HG03378 (cell line): ENCODE measurements around the gene HIBADH.

Experiments used
- ATAC-seq: cut with Tn5 transposase; IDR thresholded peaks from one replicate; pipeline ENCODE4 v1.9.1; 2021; ENCODE audit warnings: mild to moderate bottlenecking, moderate library complexity; ENCODE audit not compliant: unreplicated experiment

HIBADH gene

GRCh38 chr7:27662490-27663205, at the start of gene HIBADH:
TSS of gene HIBADH (minus strand) at chr7:27662883. CDS start at chr7:27662788, 95 bp downstream.
- ATAC-seq = peak; percentile 99

- no peak for ATAC-seq
Observed at GRCh38 chr7:27712217-27712616, 49.5 kb upstream of the HIBADH start.

GRCh38 chr7:27709137-27710075, 46.7 kb upstream of the HIBADH start:
- no peak for ATAC-seq

- no peak for ATAC-seq
Observed at GRCh38 chr7:27708485-27708884, 45.8 kb upstream of the HIBADH start.

GRCh38 chr7:27705200-27705594, 42.5 kb upstream of the HIBADH start:
- no peak for ATAC-seq

GRCh38 chr7:27704422-27705199, 41.9 kb upstream of the HIBADH start:
- ATAC-seq = no peak

GRCh38 chr7:27703181-27703580, 40.5 kb upstream of the HIBADH start:
- ATAC-seq = no peak

GRCh38 chr7:27700501-27700900, 37.8 kb upstream of the HIBADH start:
- no peak for ATAC-seq

- ATAC-seq = no peak
Observed at GRCh38 chr7:27699751-27700150, 37.1 kb upstream of the HIBADH start.

GRCh38 chr7:27697861-27698430, 35.3 kb upstream of the HIBADH start:
- ATAC-seq = peak; percentile 87

GRCh38 chr7:27695096-27695495, 32.4 kb upstream of the HIBADH start:
- ATAC-seq = no peak

- ATAC-seq = no peak
Observed at GRCh38 chr7:27693794-27694193, 31.1 kb upstream of the HIBADH start.

GRCh38 chr7:27690649-27691048, 28.0 kb upstream of the HIBADH start:
- ATAC-seq = no peak

- ATAC-seq = no peak
Observed at GRCh38 chr7:27689591-27690164, 27.0 kb upstream of the HIBADH start.

- no peak for ATAC-seq
Observed at GRCh38 chr7:27689150-27689549, 26.5 kb upstream of the HIBADH start.

GRCh38 chr7:27688646-27689045, 26.0 kb upstream of the HIBADH start:
- no peak for ATAC-seq

GRCh38 chr7:27688056-27688455, 25.4 kb upstream of the HIBADH start:
- ATAC-seq = no peak

- ATAC-seq = no peak
Observed at GRCh38 chr7:27686315-27686714, 23.6 kb upstream of the HIBADH start.

- ATAC-seq = no peak
Observed at GRCh38 chr7:27685893-27686292, 23.2 kb upstream of the HIBADH start.

GRCh38 chr7:27685209-27685608, 22.5 kb upstream of the HIBADH start:
- ATAC-seq = no peak

- ATAC-seq = no peak
Observed at GRCh38 chr7:27684491-27684890, 21.8 kb upstream of the HIBADH start.
